ENCODE data around the gene VPS52. TPM values are rescaled to one million over a fixed set of nuclear protein-coding genes. Genes with fewer than 3 reads are reported as not detected.
"Not testable (repeated sequence)": the region's sequence is repeated elsewhere in the genome, so short reads cannot be mapped to it uniquely, and the experiment has no call there.

The VPS52 gene
- total RNA-seq, 2 experiments from 2014 or later = 79.1 to 84.0 TPM

- peaks cover 37% of the 10 kb centered on the region for H3K36me3 Mint-ChIP-seq (ENCODE audit: low read depth)
- CTCF ChIA-PET = interaction anchor here (0.7 to 2.7 kb wide), 9 partner anchors 7 to 450 kb away, joined by 3 to 19 read pairs (median 5); partner anchors contain the start of genes B3GALT4, RGL2, RING1 and RPS18
- no peaks in the 10 kb centered on the region for H3K9me3 Mint-ChIP-seq
- no peaks in the 10 kb centered on the region for H3K27me3 Mint-ChIP-seq
- H3K4me1 Mint-ChIP-seq = peaks cover 44% of the 10 kb centered on the region
- POLR2A ChIA-PET = interaction anchor here (0.7 to 2.3 kb wide), 3 partner anchors 11 to 408 kb away, joined by 3 to 11 read pairs (median 3); partner anchors contain the start of gene B3GALT4
- peak overlapping the region; percentile 96 for H3K4me3 Mint-ChIP-seq
- peak overlapping the region; percentile 82 for H3K27ac Mint-ChIP-seq
- no peak for DNase-seq
These were observed 16.7 kb upstream of the VPS52 start for GRCh38 chr6:33288141-33288920.

- no peak for DNase-seq
- Mint-ChIP-seq H3K4me1 (peaks cover 44% of the 10 kb centered on the region), H3K27ac (no peak overlapping the region), H3K27me3 (no peaks in the 10 kb centered on the region), H3K9me3 (no peaks in the 10 kb centered on the region), H3K4me3 (peak overlapping the region; percentile 96), H3K36me3 (ENCODE audit: low read depth) (peaks cover 36% of the 10 kb centered on the region)
- ChIA-PET CTCF (interaction anchor here (0.6 to 2.7 kb wide), 4 partner anchors 9 to 134 kb away, joined by 3 to 19 read pairs (median 9); partner anchors contain the start of genes B3GALT4, RPS18 and VPS52), POLR2A (interaction anchor here (0.7 kb wide), 1 partner anchor 195 kb away, joined by 3 read pairs; no protein-coding TSS in a partner anchor)
These were observed 15.6 kb upstream of the VPS52 start for GRCh38 chr6:33286946-33287914.

- H3K9me3 Mint-ChIP-seq, POLR2A ChIA-PET, H3K4me3 Mint-ChIP-seq, CTCF ChIA-PET, H3K27ac Mint-ChIP-seq, DNase-seq, H3K27me3 Mint-ChIP-seq: not testable (repeated sequence)
- Mint-ChIP-seq H3K4me1 (peaks cover 38% of the 10 kb centered on the region), H3K36me3 (ENCODE audit: low read depth) (peaks cover 36% of the 10 kb centered on the region)
These were observed 13.5 kb upstream of the VPS52 start for GRCh38 chr6:33285214-33285613.

- ChIA-PET POLR2A (no interaction called here), CTCF (interaction anchor here (1.1 kb wide), 1 partner anchor 9 kb away, joined by 5 read pairs; the partner anchor contains the start of genes PFDN6 and WDR46)
- DNase-seq = no peak
- H3K27me3 Mint-ChIP-seq = no peaks in the 10 kb centered on the region
- no peak overlapping the region for H3K4me3 Mint-ChIP-seq
- peak overlapping the region; percentile 46 for H3K27ac Mint-ChIP-seq
- H3K4me1 Mint-ChIP-seq = peaks cover 40% of the 10 kb centered on the region
- H3K9me3 Mint-ChIP-seq = no peaks in the 10 kb centered on the region
- peaks cover 41% of the 10 kb centered on the region for H3K36me3 Mint-ChIP-seq (ENCODE audit: low read depth)
These were observed 8.9 kb upstream of the VPS52 start for GRCh38 chr6:33280539-33280938.

- POLR2A ChIA-PET = no interaction called here
- peak overlapping the region; percentile 46 for H3K27ac Mint-ChIP-seq
- H3K36me3 Mint-ChIP-seq (ENCODE audit: low read depth) = peaks cover 46% of the 10 kb centered on the region
These were observed 8.4 kb upstream of the VPS52 start for GRCh38 chr6:33279971-33280511.

GRCh38 chr6:33279257-33279695 is 7.6 kb upstream of the VPS52 start:
- H3K36me3 Mint-ChIP-seq (ENCODE audit: low read depth) = peaks cover 51% of the 10 kb centered on the region
- H3K27me3 Mint-ChIP-seq = no peaks in the 10 kb centered on the region
- no peak for DNase-seq
- POLR2A ChIA-PET = no interaction called here
- H3K4me1 Mint-ChIP-seq = peaks cover 52% of the 10 kb centered on the region
- H3K27ac Mint-ChIP-seq = no peak overlapping the region
- CTCF ChIA-PET = interaction anchor here (0.6 to 2.6 kb wide), 3 partner anchors 9 to 79 kb away, joined by 3 to 19 read pairs (median 3); partner anchors contain the start of genes PFDN6 and WDR46
- no peak overlapping the region for H3K4me3 Mint-ChIP-seq
- H3K9me3 Mint-ChIP-seq = no peaks in the 10 kb centered on the region

More at GRCh38 chr6:33279971-33280511, 8.4 kb upstream of the VPS52 start:
- no peaks in the 10 kb centered on the region for H3K27me3 Mint-ChIP-seq
- H3K4me3 Mint-ChIP-seq = no peak overlapping the region
- H3K9me3 Mint-ChIP-seq = no peaks in the 10 kb centered on the region
- no peak for DNase-seq
- CTCF ChIA-PET = interaction anchor here (0.6 kb wide), 1 partner anchor 78 kb away, joined by 3 read pairs; no protein-coding TSS in a partner anchor
- H3K4me1 Mint-ChIP-seq = peaks cover 45% of the 10 kb centered on the region

GRCh38 chr6:33278810-33279209 is 7.1 kb upstream of the VPS52 start:
- Mint-ChIP-seq H3K4me3 (peak overlapping the region; percentile 95), H3K36me3 (ENCODE audit: low read depth) (peaks cover 53% of the 10 kb centered on the region), H3K27ac (peak overlapping the region; percentile 97), H3K27me3 (no peaks in the 10 kb centered on the region), H3K4me1 (peaks cover 54% of the 10 kb centered on the region), H3K9me3 (no peaks in the 10 kb centered on the region)
- no peak for DNase-seq
- POLR2A ChIA-PET = no interaction called here
- CTCF ChIA-PET = interaction anchor here (0.6 to 2.6 kb wide), 4 partner anchors 9 to 112 kb away, joined by 3 to 19 read pairs (median 6); partner anchors contain the start of genes PFDN6, RGL2 and WDR46

- Mint-ChIP-seq H3K9me3 (no peaks in the 10 kb centered on the region), H3K27ac (peak overlapping the region; percentile 97), H3K27me3 (no peaks in the 10 kb centered on the region), H3K4me1 (peaks cover 58% of the 10 kb centered on the region), H3K36me3 (ENCODE audit: low read depth) (peaks cover 57% of the 10 kb centered on the region), H3K4me3 (peak overlapping the region; percentile 95)
- POLR2A ChIA-PET = no interaction called here
- CTCF ChIA-PET = interaction anchor here (0.7 to 2.6 kb wide), 7 partner anchors 10 to 113 kb away, joined by 3 to 19 read pairs (median 11); partner anchors contain the start of genes PFDN6, RGL2 and WDR46
- no peak for DNase-seq
These were observed 6.7 kb upstream of the VPS52 start for GRCh38 chr6:33278392-33278741.

- H3K27me3 Mint-ChIP-seq = no peaks in the 10 kb centered on the region
- ChIA-PET CTCF (interaction anchor here (0.6 to 2.6 kb wide), 16 partner anchors 10 to 439 kb away, joined by 3 to 19 read pairs (median 5); partner anchors contain the start of genes PFDN6, RGL2, TAP2 and WDR46), POLR2A (interaction anchor here (1.0 to 1.5 kb wide), 4 partner anchors 11 to 29 kb away, joined by 3 to 11 read pairs (median 6); partner anchors contain the start of genes PFDN6, RGL2 and WDR46)
- peaks cover 64% of the 10 kb centered on the region for H3K4me1 Mint-ChIP-seq
- peak overlapping the region; percentile 95 for H3K4me3 Mint-ChIP-seq
- DNase-seq = peak; percentile 46
- H3K9me3 Mint-ChIP-seq = no peaks in the 10 kb centered on the region
- peaks cover 61% of the 10 kb centered on the region for H3K36me3 Mint-ChIP-seq (ENCODE audit: low read depth)
- peak overlapping the region; percentile 97 for H3K27ac Mint-ChIP-seq
These were observed 6.2 kb upstream of the VPS52 start for GRCh38 chr6:33277663-33278391.

- Mint-ChIP-seq H3K4me1 (peaks cover 69% of the 10 kb centered on the region), H3K27me3 (no peaks in the 10 kb centered on the region), H3K36me3 (ENCODE audit: low read depth) (peaks cover 61% of the 10 kb centered on the region), H3K27ac (peak within 1 kb of the TSS; percentile 97), H3K4me3 (peak within 1 kb of the TSS; percentile 95), H3K9me3 (no peaks in the 10 kb centered on the region)
- POLR2A ChIA-PET = interaction anchor here (0.6 to 1.5 kb wide), 5 partner anchors 12 to 68 kb away, joined by 3 to 11 read pairs (median 4); partner anchors contain the start of genes PFDN6, RGL2 and WDR46
- peak; percentile 79 for DNase-seq
- CTCF ChIA-PET = interaction anchor here (0.6 to 2.6 kb wide), 18 partner anchors 11 to 438 kb away, joined by 3 to 19 read pairs (median 5); partner anchors contain the start of genes PFDN6, RGL2, TAP2 and WDR46
These were observed 5.4 kb upstream of the VPS52 start, which contains the start of gene B3GALT4 for GRCh38 chr6:33276864-33277662. Gene B3GALT4, plus strand, starts transcription at chr6:33277123. Its CDS starts 297 bp downstream, at chr6:33277420.
